Keratinocyte (primary cell): Measurements from ENCODE around the gene CACNA2D1. TPM values are rescaled to one million over a fixed set of nuclear protein-coding genes. Genes with fewer than 3 reads are reported as not detected.

ENCODE experiments used
- DNase-seq: peaks from one replicate; pipeline ENCODE4 v3.0.0-alpha.2; 2011; ENCODE audit warnings: low read depth, missing footprints, low spot score
- FAIRE-seq: peaks from 2 replicates; lab custom pipeline; 2011; peaks lifted over from hg19 to GRCh38; lab: Jason Lieb, UNC
- H2AFZ ChIP-seq: 2 replicates; pipeline ENCODE4 v1.6.0; 2012; ENCODE audit warnings: low read length, control low read depth, inconsistent platforms; ENCODE audit not compliant: control insufficient read depth
- H3K27ac ChIP-seq: 2 replicates; pipeline ENCODE4 v1.5.1; 2011; ENCODE audit warnings: low read length; ENCODE audit not compliant: control insufficient read depth, insufficient read depth
- H3K27me3 ChIP-seq: 3 replicates; pipeline ENCODE4 v1.6.0; 2011; ENCODE audit warnings: low read length; ENCODE audit not compliant: control insufficient read depth, insufficient read depth; ENCODE audit errors: extremely low read depth
- H3K36me3 ChIP-seq, 2 experiments: 2 replicates in 1 of 2; 3 replicates in 1 of 2; pipeline ENCODE4 v1.5.1; 2011; ENCODE audit warnings: low read length in 2 of 2, mild to moderate bottlenecking in 1 of 2; ENCODE audit not compliant: control insufficient read depth in 2 of 2, insufficient read depth in 2 of 2; ENCODE audit errors: extremely low read depth in 1 of 2
- H3K4me1 ChIP-seq: 3 replicates; pipeline ENCODE4 v1.5.1; 2011; ENCODE audit warnings: low read length; ENCODE audit not compliant: control insufficient read depth, insufficient read depth; ENCODE audit errors: extremely low read depth
- H3K4me2 ChIP-seq: 3 replicates; pipeline ENCODE4 v1.6.0; 2011; ENCODE audit warnings: low read depth, low read length; ENCODE audit not compliant: control insufficient read depth, insufficient read depth; ENCODE audit errors: extremely low read depth
- H3K4me3 ChIP-seq, 3 experiments: fragments of 200-600 bp in 1 of 3; sonication (generic) in 1 of 3; 2 replicates in 2 of 3; 3 replicates in 1 of 3; pipeline ENCODE4 v1.5.1; 2011 to 2016; ENCODE audit warnings: low read length in 3 of 3, mild to moderate bottlenecking in 3 of 3, control low read depth in 2 of 3, inconsistent platforms in 1 of 3, low read depth in 1 of 3, mixed read lengths in 1 of 3, mixed run types in 1 of 3, moderate library complexity in 1 of 3; ENCODE audit not compliant: control insufficient read depth in 2 of 3, insufficient read depth in 2 of 3; ENCODE audit errors: extremely low read depth in 1 of 3
- H3K79me2 ChIP-seq: 2 replicates; pipeline ENCODE4 v1.6.0; 2012; ENCODE audit warnings: low read length; ENCODE audit not compliant: control insufficient read depth, insufficient read depth
- H3K9ac ChIP-seq: 3 replicates; pipeline ENCODE4 v1.6.0; 2011; ENCODE audit warnings: low read length; ENCODE audit not compliant: control insufficient read depth, insufficient read depth; ENCODE audit errors: extremely low read depth
- H3K9me1 ChIP-seq: 3 replicates; pipeline ENCODE4 v1.6.0; 2011; ENCODE audit warnings: low read length; ENCODE audit not compliant: control insufficient read depth, insufficient read depth; ENCODE audit errors: extremely low read depth
- H3K9me3 ChIP-seq: 2 replicates; pipeline ENCODE4 v1.5.1; 2012; ENCODE audit warnings: low read depth, low read length; ENCODE audit not compliant: control insufficient read depth
- H4K20me1 ChIP-seq: 3 replicates; pipeline ENCODE4 v1.6.0; 2011; ENCODE audit warnings: low read length; ENCODE audit not compliant: control insufficient read depth, insufficient read depth; ENCODE audit errors: extremely low read depth
- CTCF ChIP-seq, 3 experiments: IDR thresholded peaks in 1 of 3; conservative IDR thresholded peaks in 1 of 3; optimal IDR thresholded peaks in 1 of 3; 2 replicates in 2 of 3; 3 replicates in 1 of 3; pipeline versions ENCODE3 to v1.5.1; 2011; ENCODE audit warnings: low read length in 3 of 3, mild to moderate bottlenecking in 3 of 3, moderate library complexity in 2 of 3, control low read depth in 1 of 3, inconsistent platforms in 1 of 3; ENCODE audit not compliant: insufficient read depth in 2 of 3; ENCODE audit errors: extremely low read depth in 1 of 3
- EZH2 ChIP-seq: IDR thresholded peaks from one replicate; pipeline ENCODE4 v1.6.1; 2012; ENCODE audit warnings: inconsistent platforms, mild to moderate bottlenecking, low read length, moderate library complexity
- dilution Hi-C: fragments of 300-500 bp; cut with MboI; formaldehyde crosslinking; loops from one replicate; pipeline ENCODE4 v1.7.0; 2020; ENCODE audit warnings: low sequenced_read_pairs; ENCODE audit not compliant: extremely low pct_ligation_motif_present
- polyA plus RNA-seq, 5 experiments: library from polyadenylated mRNA; depleted of rRNA in 3 of 5; stranded (reverse) in 3 of 5; stranded (forward) in 1 of 5; unstranded in 1 of 5; fragments of >200 nt; gene quantifications; 1 replicate in 1 of 5; 2 replicates in 3 of 5; 3 replicates in 1 of 5; pipeline versions ENCODE4 v1.2.1 to v1.2.3, GENCODE V29; 2011 to 2012; ENCODE audit warnings: missing spikeins in 2 of 5, low read depth in 1 of 5, low replicate concordance in 1 of 5

CACNA2D1 gene
- polyA plus RNA-seq, 1 donor (not counting 4 experiments of a cell fraction or from before 2014, with no cell fraction given): 1.8 TPM

GRCh38 chr7:82018226-82018625 lies 425.4 kb downstream of the CACNA2D1 start:
- Histone ChIP-seq H3K4me2 (no peak overlapping the region), H3K79me2 (no peaks in the 10 kb centered on the region), H4K20me1 (no peaks in the 10 kb centered on the region), H3K9me1 (no peaks in the 10 kb centered on the region), H3K9ac (no peak overlapping the region), H3K27me3 (no peaks in the 10 kb centered on the region), H3K27ac (no peak overlapping the region), H3K4me3 (no peak overlapping the region), H2AFZ (no peak overlapping the region), H3K36me3 (no peaks in the 10 kb centered on the region), H3K9me3 (no peaks in the 10 kb centered on the region), H3K4me1 (peaks cover 3% of the 10 kb centered on the region)
- no peak for DNase-seq
- TF ChIP-seq EZH2: no peak
- no peak for TF ChIP-seq CTCF (optimal IDR thresholded peaks at IDR 0.05 in 1 of 3, IDR thresholded peaks at IDR 0.05 in 1 of 3, conservative IDR thresholded peaks at IDR 0.05 in 1 of 3; ENCODE audit: extremely low read depth in 1 of 3, insufficient read depth in 2 of 3, low read length in 3 of 3)
- no peak for FAIRE-seq
- dilution Hi-C loops: loop anchor here (25.0 kb wide), 1 partner anchor 506 kb away; no protein-coding TSS in a partner anchor

DNA sequence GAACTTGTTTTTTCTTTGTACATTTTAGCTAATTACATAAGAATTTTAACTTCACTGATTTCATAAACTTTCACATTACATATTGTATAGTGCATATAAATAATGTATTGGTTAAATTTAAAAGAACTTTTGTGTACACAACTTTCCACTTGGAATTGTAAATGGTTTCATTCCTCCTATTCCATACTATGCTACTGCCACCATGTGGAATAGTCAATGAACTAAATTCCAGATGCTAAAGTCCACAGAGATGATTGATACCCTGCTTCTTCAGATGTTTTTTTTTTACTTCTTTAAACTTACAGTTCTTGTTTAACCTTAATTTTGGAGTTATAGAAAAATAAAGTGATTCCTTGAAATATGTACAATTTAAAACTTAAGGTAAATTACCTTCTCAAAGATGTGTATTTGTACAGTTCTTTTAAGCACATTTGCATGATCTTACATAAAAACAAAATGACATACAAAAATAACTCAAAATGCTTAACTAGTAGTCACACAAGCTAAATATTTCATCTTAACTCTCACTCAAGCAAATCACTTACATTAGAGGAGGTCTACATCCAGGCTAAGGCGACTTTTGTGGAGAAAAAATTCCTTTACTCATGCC lies 426.1 kb downstream of the CACNA2D1 start:
- dilution Hi-C loops: loop anchor here (25.0 kb wide), 1 partner anchor 505 kb away; no protein-coding TSS in a partner anchor
- Histone ChIP-seq H2AFZ (no peak overlapping the region), H3K9me3 (no peaks in the 10 kb centered on the region), H3K79me2 (no peaks in the 10 kb centered on the region), H3K4me1 (peaks cover 3% of the 10 kb centered on the region), H3K9me1 (no peaks in the 10 kb centered on the region), H3K27ac (no peak overlapping the region), H3K36me3 (no peaks in the 10 kb centered on the region), H3K9ac (no peak overlapping the region), H3K4me3 (no peak overlapping the region), H4K20me1 (no peaks in the 10 kb centered on the region), H3K27me3 (no peaks in the 10 kb centered on the region), H3K4me2 (no peak overlapping the region)
- TF ChIP-seq CTCF (optimal IDR thresholded peaks at IDR 0.05 in 1 of 3, IDR thresholded peaks at IDR 0.05 in 1 of 3, conservative IDR thresholded peaks at IDR 0.05 in 1 of 3; ENCODE audit: extremely low read depth in 1 of 3, insufficient read depth in 2 of 3, low read length in 3 of 3) (peak in 2 of 3 experiments; percentile 31 to 47), EZH2 (no peak)
- FAIRE-seq: no peak
- DNase-seq: no peak
